Left ventricle myocardium superior (tissue), 1 donor: ENCODE measurements around the gene TNIK. TPM values are rescaled to one million over a fixed set of nuclear protein-coding genes. Genes with fewer than 3 reads are reported as not detected.
"Not testable (repeated sequence)": the region's sequence is repeated elsewhere in the genome, so short reads cannot be mapped to it uniquely, and the experiment has no call there.

ENCODE experiments used
- ATAC-seq: fragments of 200-7000 bp; cut with Tn5 transposase; one replicate; pipeline ENCODE4 v1.9.1; 2020; ENCODE audit warnings: mild to moderate bottlenecking, moderate library complexity
- DNase-seq: peaks from one replicate; pipeline ENCODE4 v3.0.0-alpha.2; 2020
- intact Hi-C: fragments of 100-400 bp; cut with micrococcal nuclease; formaldehyde crosslinking; loops from one replicate; pipeline ENCODE4 v1.11.0; 2022
- total RNA-seq: library from RNA; stranded (reverse); fragmentation: NEBNext Ultra II Directional; extraction: Animal tissue kit (Norgen Biotek cat#: 25700); gene quantifications from one replicate; pipeline ENCODE4 v1.2.1, GENCODE V29; 2021
- donor health status: DM: no; HTN: yes; CAD: no; lungs with severe emphysema.

The TNIK gene
- total RNA-seq, 1 donor from 2014 or later: 32.7 TPM

- DNase-seq: no peak
- intact Hi-C loops: no loop called here
- ATAC-seq: no peak
Observed at GRCh38 chr3:171307046-171307585, 153.1 kb downstream of the TNIK start.

GRCh38 chr3:171306631-171307030 lies 153.6 kb downstream of the TNIK start:
- peak; percentile 76 for DNase-seq
- intact Hi-C loops: no loop called here
- ATAC-seq: peak; percentile 94

- intact Hi-C loops, DNase-seq, ATAC-seq: not testable (repeated sequence)
Observed at GRCh38 chr3:171305823-171306222, 154.4 kb downstream of the TNIK start.

- intact Hi-C loops, DNase-seq, ATAC-seq: not testable (repeated sequence)
Observed at GRCh38 chr3:171304498-171304897, 155.7 kb downstream of the TNIK start.

- DNase-seq, intact Hi-C loops, ATAC-seq: not testable (repeated sequence)
Observed at GRCh38 chr3:171304017-171304416, 156.2 kb downstream of the TNIK start.

DNA sequence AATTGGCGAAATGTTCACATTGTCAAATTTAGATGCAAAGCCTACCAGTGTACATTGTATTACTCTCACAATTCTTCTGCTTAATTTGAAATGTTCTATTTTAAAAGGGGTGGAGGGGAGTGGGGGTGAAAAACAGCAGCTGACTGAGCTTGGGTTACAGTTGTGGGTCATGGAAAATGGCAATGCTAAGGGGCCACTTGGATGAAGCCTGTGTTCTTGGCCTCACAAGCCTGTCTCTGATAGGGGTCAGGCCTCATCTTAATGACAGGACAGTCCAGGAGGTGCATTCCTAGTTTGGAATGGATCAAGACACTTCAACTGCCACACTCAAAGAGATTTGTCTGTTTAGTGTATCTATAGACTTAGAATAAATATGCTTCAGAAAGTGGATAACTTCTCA lies 158.2 kb downstream of the TNIK start:
- DNase-seq (no peak), ATAC-seq (peak; percentile 38)
- intact Hi-C loops: no loop called here

GRCh38 chr3:171301002-171301401 lies 159.2 kb downstream of the TNIK start:
- DNase-seq (no peak), ATAC-seq (peak; percentile 8)
- intact Hi-C loops: no loop called here

- no peak for DNase-seq
- peak; percentile 36 for ATAC-seq
- intact Hi-C loops: no loop called here
Observed at GRCh38 chr3:171297951-171298350, 162.3 kb downstream of the TNIK start.

GRCh38 chr3:171297207-171297606 lies 163.0 kb downstream of the TNIK start:
- no peak for ATAC-seq
- intact Hi-C loops: no loop called here
- no peak for DNase-seq

- ATAC-seq (peak; percentile 84), DNase-seq (no peak)
- intact Hi-C loops: no loop called here
Observed at GRCh38 chr3:171295484-171296373, 164.5 kb downstream of the TNIK start.

- ATAC-seq (no peak), DNase-seq (no peak)
- intact Hi-C loops: no loop called here
Observed at GRCh38 chr3:171293142-171293782, 166.9 kb downstream of the TNIK start.

- ATAC-seq (no peak), DNase-seq (no peak)
- intact Hi-C loops: no loop called here
Observed at GRCh38 chr3:171290680-171291079, 169.5 kb downstream of the TNIK start.

DNA sequence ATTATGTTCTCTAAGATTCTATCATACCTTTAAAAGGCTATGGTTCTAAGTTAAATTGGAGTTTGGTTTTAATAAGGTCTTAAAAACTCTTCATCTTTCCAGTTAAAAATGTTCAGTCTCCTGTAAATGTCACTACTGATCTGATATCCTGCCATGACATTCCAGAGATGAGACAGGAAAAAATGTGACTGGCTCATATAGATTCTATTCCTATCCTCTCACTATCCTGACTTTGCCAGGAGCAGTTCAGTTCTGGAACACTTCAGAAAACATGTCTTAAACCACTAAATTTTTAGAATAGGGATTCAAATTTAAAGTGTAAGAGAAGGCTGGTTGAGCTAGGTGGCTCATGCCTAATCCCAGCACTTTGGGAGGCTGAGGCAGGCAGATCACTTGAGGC lies 170.9 kb downstream of the TNIK start:
- ATAC-seq (no peak), DNase-seq (no peak)
- intact Hi-C loops: no loop called here

- intact Hi-C loops, DNase-seq, ATAC-seq: not testable (repeated sequence)
Observed at GRCh38 chr3:171287761-171288160, 172.4 kb downstream of the TNIK start.

DNA sequence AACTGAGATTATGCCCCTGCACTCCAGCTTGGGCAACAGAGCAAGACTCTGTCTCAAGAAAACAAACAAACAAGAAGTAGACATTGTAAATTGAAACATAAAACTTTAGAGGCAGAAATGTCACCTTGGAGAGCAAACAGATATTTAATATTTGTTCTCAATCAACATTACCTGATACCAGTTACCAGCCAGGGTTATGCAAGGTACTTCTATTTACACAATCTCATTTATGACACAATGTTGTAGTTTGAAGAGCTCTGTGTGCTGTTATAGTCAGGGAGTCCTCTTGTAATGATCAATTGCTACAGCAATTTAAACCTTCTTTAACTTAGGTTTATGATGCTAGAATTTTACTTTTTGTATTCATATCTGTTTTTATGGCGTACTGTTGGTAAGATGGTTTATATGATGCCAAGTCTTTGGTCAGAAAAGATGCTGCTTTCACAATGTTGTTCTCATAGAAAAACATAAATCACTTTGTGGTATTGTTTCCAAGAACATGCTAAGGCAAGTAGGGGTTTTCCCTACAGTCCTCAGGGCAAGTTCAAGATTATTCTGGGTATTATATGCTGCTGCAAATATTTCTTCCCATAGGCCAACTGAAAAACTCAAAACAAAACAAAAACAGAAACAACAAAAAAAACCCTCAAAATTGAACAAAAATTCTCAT lies 173.5 kb downstream of the TNIK start:
- intact Hi-C loops: no loop called here
- DNase-seq (no peak), ATAC-seq (no peak)

DNA sequence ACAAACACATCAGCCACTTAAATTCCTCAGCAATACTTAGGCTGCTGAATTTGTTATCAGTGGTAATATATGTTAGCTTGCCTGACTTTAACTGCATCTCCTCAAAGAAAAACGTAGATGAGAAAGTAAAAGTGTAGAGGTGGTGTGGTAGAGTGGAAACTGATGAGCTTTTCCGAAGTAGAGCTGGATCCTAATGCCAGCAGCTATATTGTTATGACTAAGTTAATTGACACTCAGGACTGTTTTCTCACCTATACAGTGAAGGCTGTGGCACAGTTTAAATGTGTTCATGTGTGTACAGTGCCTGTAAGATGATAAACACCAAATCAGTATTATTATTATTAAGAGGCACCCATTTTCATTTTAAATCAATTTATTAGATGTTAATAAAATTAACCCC lies 174.9 kb downstream of the TNIK start:
- intact Hi-C loops: no loop called here
- ATAC-seq: no peak
- no peak for DNase-seq

GRCh38 chr3:171284308-171285075 lies 175.7 kb downstream of the TNIK start:
- DNase-seq: no peak
- intact Hi-C loops: no loop called here
- ATAC-seq: peak; percentile 72

- intact Hi-C loops: no loop called here
- DNase-seq (no peak), ATAC-seq (no peak)
Observed at GRCh38 chr3:171283848-171284222, 176.4 kb downstream of the TNIK start.
